Urothelium cell line (cell line): Measurements from ENCODE around the gene HPCA.

Experiments
- DNase-seq: peaks from one replicate; pipeline ENCODE4 v3.0.0; 2011; ENCODE audit warnings: low spot score, mixed read lengths
- FAIRE-seq: peaks from 2 replicates; lab custom pipeline; 2011; peaks lifted over from hg19 to GRCh38; lab: Jason Lieb, UNC

The HPCA gene

DNA sequence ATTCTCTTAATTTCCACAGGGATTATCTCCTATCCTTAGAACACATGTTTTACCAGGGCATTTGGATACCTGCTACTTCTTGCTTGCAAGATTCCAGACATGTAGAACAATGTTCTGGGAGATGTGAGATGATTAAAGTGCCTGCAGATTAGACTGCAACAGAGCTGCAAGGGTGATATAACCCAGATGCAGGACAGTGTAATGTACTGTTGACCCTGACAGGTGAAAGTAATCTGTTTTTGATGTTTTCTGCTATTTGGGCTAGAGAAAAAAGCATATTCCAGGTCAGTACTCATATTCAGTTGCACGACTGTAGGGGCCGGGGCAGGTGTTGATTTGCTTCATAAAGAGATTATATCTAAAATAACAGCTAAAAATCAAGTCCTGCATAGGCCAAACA lies 42.0 kb downstream of the HPCA start:
- DNase-seq = no peak
- no peak for FAIRE-seq

DNA sequence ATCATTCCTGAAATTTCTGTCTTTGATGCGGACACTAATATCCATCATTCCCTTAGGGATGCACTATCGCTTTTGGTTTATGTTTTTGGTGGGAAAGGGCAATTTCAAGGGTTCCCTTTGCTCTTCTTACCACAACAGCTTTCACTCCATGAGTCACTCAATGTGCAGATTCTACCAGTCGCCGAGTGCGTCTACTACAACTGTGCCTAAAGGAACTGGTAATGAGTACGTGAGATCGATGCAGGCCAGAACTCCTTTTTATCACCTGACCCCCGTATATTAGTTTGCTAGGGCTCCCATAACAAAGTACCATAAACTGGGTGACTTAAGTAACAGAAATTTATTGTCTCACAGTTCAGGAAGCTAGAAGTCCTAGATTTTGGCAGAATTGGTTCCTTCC lies 42.4 kb downstream of the HPCA start:
- no peak for FAIRE-seq
- no peak for DNase-seq

DNA sequence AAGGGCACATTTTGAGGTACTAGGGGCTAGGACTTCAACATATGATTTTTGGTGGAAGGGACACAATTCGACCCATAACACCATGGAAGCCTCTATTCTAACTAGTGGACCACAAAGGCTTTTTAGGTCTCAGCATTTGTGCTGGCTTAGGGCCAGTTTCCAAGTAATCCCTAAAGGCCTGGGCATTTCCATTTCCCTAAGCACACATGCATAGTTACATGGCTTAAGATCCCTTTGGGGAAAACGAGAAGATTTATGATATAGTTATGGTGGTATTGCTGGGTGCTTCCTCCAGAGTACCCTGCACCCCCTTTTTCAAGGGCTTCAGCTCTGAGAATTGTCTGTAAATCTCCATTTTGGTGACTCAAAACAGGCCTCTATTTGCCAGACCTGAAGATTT lies 43.1 kb downstream of the HPCA start:
- DNase-seq (no peak), FAIRE-seq (no peak)

DNA sequence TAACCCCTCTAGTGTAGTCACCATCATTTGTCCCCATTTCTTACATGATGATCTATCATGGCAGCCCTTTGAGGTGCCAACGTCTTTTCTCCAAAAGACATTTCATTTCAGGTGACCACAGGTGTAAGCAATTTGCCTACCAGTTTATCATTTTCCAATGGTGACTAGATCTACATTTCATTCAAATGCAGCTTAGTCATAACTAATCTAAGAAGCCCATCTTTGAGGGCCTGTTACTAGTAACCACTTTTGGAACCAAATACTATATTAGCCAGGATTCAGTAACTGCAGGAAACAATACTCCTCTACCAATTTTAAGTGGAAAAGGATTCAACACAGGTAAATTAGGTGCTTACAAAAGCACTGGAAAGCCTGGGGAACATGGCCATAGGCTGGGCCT lies 45.5 kb downstream of the HPCA start:
- FAIRE-seq (no peak), DNase-seq (no peak)

DNA sequence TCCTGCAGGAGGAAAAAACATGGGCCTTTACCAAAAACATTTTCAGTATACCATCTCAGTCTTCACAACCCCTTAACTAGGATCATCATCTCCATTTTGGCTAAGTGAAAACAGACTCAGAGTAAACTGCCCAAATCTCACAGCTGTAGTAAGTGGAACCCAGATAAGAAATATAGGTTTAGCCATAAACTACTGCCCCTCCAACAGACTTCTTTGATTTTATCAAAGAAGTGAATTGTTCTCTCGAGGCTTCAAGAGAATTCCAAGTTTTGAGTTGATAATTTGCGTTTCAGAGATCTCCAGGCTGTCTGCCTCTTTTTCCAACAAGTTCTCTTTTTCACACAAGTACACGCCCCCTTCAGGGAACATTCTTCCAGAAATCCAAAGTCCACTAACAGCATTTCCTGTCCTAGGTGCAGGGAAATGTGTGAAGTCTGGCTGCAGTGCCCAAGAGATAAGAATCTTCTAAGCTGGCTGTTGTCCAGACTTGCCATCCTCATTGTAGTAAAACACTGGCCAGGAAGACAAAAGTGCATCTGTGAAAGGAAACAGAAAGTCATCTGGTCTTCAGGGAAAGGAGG lies 47.5 kb downstream of the HPCA start:
- FAIRE-seq (no peak), DNase-seq (peak; percentile 15)

DNA sequence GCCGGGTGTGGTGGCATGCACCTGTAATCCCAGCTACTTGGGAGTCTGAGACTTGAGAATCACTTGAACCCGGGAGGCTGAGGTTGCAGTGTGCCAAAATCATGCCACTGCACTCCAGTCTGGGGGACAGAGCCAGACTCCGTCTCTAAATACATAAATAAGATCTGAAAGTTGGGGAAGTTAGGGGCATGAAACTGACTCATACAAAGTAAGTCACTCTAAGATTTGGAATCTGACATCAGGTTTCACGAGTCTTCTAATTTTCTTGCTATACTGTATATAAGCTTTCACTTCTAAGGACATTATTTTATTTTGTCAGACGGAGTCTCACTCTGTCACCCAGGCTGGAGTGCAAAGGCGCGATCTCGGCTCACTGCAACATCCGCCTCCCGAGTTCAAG lies 48.2 kb downstream of the HPCA start:
- no peak for DNase-seq

DNA sequence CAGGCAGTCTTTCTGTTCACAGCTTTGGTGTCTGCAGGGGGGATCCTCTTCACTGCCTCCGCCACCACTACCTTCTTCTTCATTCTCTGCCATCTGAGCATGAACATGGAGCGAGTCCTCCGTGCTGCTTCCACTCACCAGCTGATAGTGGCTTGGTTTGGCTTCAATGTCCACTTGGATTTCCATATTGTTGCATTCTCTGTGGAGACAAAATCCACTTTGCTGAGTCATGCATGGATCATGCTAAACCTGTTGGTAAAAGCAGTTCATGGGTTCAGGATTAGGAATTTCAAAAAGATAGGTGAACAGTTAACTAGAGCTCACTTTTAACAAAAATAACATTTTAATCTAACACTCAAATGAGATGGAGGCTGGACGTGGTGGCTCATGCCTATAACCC lies 50.8 kb downstream of the HPCA start:
- FAIRE-seq (no peak), DNase-seq (no peak)

More for the DNA sequence above, 48.2 kb downstream of the HPCA start:
- no peak for FAIRE-seq

DNA sequence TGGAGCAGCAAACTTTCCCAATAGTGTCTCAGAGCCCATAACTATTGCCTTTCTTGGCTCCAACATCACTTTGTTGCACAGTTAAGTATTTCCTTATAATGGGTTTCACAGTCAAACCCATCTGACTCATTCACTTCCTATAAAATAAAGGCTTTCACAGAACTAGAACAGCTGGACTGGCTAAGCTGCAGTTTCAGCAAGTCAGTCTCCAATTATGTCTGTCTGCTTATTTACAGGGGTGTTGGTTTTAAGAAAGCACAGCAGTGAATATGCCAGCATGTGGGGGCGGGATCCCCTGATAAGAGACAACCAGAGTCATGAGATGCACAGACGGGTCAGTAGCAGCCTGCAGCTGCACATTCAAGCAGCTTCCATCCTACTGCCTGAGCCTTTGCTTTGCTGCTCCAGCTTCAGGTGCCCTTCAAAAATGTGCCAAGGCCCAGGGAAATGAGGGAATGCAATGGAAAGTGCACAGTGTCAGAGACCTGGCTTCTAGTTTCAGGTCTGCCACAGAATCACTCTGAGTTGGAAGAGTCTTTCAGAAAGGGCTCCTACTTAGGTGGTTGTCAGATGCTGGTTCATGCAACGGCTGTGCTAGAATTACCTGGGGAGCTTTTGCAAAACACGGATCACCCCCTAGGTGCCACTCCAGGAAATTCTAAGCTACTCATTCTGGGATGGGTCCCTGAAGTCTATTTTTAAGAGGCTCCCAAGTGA lies 53.5 kb downstream of the HPCA start:
- DNase-seq (no peak), FAIRE-seq (no peak)

DNA sequence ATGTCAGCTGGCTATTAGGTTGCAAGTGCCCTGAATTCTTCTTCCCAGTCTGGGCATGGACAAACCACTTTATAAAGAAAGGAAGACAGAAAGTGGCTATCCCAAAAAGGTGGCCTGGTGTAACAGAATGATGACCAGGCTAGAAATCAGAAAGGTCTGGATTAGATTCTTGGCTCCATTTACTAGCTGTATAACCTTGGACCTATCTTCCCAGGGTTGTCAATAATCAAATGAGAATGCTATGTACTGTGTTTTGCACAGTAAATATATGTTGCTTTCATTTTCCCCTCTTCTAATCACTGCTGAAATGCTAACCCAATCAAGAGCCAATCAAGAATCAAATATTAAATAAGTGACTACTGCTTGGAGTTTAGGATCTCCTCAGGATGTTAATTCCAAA lies 57.9 kb downstream of the HPCA start:
- no peak for DNase-seq
- FAIRE-seq = no peak
